HG03460 (cell line): ENCODE data around the gene DNM2.
"Not testable (repeated sequence)": the region's sequence is repeated elsewhere in the genome, so short reads cannot be mapped to it uniquely, and the experiment has no call there.

ENCODE experiments used
- ATAC-seq: cut with Tn5 transposase; IDR thresholded peaks from one replicate; pipeline ENCODE4 v1.9.1; 2021; ENCODE audit not compliant: unreplicated experiment

The DNM2 gene

GRCh38 chr19:10717356-10718204, at the start of gene DNM2:
TSS of gene DNM2 (plus strand) at chr19:10718079. CDS start at chr19:10718243, 164 bp downstream.
- peak; percentile 80 for ATAC-seq

- no peak for ATAC-seq
Observed at GRCh38 chr19:10669246-10669645, 48.6 kb upstream of the DNM2 start.

GRCh38 chr19:10670182-10670581, 47.7 kb upstream of the DNM2 start:
- no peak for ATAC-seq

- ATAC-seq, result no peak
Observed at GRCh38 chr19:10670876-10671804, 46.7 kb upstream of the DNM2 start.

- not testable (repeated sequence) for ATAC-seq
Observed at GRCh38 chr19:10671922-10672321, 46.0 kb upstream of the DNM2 start.

GRCh38 chr19:10675214-10675613, 42.7 kb upstream of the DNM2 start:
- ATAC-seq, result not testable (repeated sequence)

- ATAC-seq, result no peak
Observed at GRCh38 chr19:10677751-10678150, 40.1 kb upstream of the DNM2 start.

GRCh38 chr19:10678813-10679212, 39.1 kb upstream of the DNM2 start:
- ATAC-seq, result no peak

- no peak for ATAC-seq
Observed at GRCh38 chr19:10679743-10680142, 38.1 kb upstream of the DNM2 start.

GRCh38 chr19:10680545-10681135, 37.2 kb upstream of the DNM2 start:
- no peak for ATAC-seq

- ATAC-seq, result no peak
Observed at GRCh38 chr19:10681658-10682057, 36.2 kb upstream of the DNM2 start.

GRCh38 chr19:10682397-10683063, 35.3 kb upstream of the DNM2 start:
- ATAC-seq, result no peak

GRCh38 chr19:10683064-10683426, 34.8 kb upstream of the DNM2 start:
- no peak for ATAC-seq

GRCh38 chr19:10683582-10683981, 34.3 kb upstream of the DNM2 start:
- no peak for ATAC-seq

- ATAC-seq, result no peak
Observed at GRCh38 chr19:10685210-10685609, 32.7 kb upstream of the DNM2 start.

- ATAC-seq, result no peak
Observed at GRCh38 chr19:10686193-10686592, 31.7 kb upstream of the DNM2 start.

- ATAC-seq, result no peak
Observed at GRCh38 chr19:10686661-10687517, 31.0 kb upstream of the DNM2 start.

- ATAC-seq, result no peak
Observed at GRCh38 chr19:10687518-10688288, 30.2 kb upstream of the DNM2 start.

- no peak for ATAC-seq
Observed at GRCh38 chr19:10688545-10689280, 29.2 kb upstream of the DNM2 start.
